ENCODE results near the gene APH1A.
A peak's percentile ranks its signal among the peaks of the same experiment; 100 is the strongest.
"Not testable (repeated sequence)": the region's sequence is repeated elsewhere in the genome, so short reads cannot be mapped to it uniquely, and the experiment has no call there.

APH1A gene

GRCh38 chr1:150267896-150268295 lies 920 bp downstream of the APH1A start:
- no peak for DNase-seq

DNA sequence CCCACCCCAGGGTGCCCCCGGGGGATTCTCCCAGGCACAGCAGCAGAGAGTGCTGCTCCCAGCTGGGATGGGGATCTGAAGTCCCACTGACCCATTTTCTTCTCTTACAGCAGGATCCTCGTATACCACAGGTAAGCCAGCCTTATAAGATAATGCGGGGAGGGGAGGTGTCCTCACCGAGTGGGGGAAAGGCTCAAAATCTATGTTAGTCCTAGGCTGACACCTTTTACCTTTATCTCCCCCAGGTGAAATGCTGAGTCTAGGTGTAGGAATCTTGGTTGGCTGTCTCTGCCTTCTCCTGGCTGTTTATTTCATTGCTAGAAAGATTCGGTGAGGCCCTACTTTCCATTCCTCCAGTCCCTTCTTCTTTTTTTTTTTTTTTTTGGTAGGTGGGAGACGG lies 5.3 kb downstream of the APH1A start:
- DNase-seq, result no peak

GRCh38 chr1:150262388-150263320 lies 6.2 kb downstream of the APH1A start:
- no peak for DNase-seq

DNA sequence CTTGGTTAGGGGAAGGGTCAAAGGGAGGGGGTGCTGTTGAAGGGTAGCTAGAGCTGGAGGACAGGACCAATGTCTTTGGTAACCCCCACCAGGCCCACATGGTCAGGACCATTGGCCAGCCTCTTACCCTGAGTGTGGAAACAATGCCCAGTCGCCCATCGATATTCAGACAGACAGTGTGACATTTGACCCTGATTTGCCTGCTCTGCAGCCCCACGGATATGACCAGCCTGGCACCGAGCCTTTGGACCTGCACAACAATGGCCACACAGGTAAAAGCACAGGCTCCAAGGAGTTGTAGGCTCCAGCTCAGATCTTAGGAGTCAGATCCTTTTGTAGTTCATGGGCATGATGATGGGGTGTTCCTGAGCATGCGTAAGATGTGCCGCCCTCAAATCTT lies 7.4 kb downstream of the APH1A start:
- DNase-seq, result no peak

- DNase-seq, result peak; percentile 83
Observed at GRCh38 chr1:150259758-150260669, 8.8 kb downstream of the APH1A start.

- no peak for DNase-seq
Observed at GRCh38 chr1:150259217-150259616, 9.6 kb downstream of the APH1A start.

- no peak for DNase-seq
Observed at GRCh38 chr1:150257624-150258585, 10.9 kb downstream of the APH1A start, which contains the start of gene CA14. CA14 (plus strand) TSS chr1:150257774; CDS start chr1:150258129, 355 bp downstream.

DNA sequence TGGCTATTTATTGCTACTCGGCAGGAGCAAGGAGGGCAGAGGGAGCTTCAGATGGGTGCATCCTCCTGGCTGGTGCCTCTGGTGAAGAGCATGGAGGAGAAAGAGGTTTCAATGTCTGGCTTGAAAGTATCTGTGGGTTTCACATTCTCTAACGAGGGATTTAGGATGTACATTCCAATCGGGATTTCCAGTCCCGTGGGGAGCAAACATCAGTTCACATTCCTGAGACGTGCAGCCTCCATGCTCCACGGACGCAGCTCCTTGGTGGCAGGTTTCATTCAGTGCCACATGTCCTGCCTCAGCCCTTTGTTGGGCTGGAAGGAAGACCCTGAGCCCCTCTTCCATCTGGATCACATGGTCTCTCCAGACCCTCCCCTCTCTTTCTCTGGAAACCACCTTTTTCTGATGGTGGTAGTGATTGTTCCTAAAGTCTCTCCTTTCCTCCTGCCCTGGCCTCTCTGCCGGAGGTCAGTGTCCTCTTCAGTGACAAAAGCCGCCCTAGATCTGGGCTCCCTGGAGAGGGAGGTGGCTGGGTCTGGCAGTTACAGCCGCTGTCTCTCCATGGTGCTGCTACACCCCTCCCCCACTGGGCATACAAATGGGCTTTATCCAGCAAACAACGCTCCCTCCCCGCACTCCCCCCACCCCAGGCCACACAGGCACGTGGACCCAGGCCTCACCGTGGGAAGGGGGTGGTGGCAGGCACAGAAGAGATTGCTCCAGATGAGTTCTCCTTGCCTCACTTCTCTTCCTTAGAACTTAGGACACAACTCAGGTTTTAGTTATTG lies 12.1 kb downstream of the APH1A start:
- DNase-seq, result no peak

DNA sequence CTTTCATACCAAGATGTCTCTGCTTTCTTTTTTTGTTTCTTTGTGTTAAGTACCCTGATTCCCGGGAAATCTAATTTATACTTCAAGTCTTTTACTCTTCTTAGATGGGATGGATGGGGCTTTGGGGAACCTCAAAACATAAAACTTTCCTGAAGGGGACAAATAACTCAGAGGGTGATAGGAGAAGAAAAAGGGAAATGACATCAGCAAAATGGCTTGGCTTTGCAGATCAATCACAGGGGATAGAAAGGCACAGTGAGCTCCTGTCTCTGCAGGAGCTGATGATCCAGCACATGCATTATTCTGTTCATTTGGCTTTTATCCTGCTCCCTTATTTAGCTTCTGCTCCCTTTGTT lies 12.6 kb downstream of the APH1A start:
- no peak for DNase-seq

- DNase-seq, result no peak
Observed at GRCh38 chr1:150249936-150250335, 18.9 kb downstream of the APH1A start.

- DNase-seq, result no peak
Observed at GRCh38 chr1:150243003-150243402, 25.8 kb downstream of the APH1A start.

DNA sequence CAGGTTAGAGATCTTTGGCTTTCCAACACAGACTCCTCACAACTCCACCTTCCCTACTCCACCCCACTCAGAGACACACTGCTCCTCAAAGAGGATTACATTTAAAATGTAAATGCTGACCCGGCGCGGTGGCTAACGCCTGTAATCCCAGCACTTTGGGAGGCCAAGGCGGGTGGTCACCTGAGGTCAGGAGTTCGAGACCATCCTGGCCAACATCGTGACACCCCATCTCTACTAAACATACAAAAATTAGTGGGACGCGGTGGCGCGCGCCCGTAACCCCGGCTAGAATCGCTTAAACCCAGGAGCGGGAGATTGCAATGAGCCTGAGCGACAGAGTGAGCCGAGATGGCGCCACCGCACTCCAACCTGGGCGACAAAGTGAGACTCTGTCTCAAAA lies 31.1 kb downstream of the APH1A start:
- no peak for DNase-seq

GRCh38 chr1:150237176-150237575 lies 31.6 kb downstream of the APH1A start:
- not testable (repeated sequence) for DNase-seq

DNA sequence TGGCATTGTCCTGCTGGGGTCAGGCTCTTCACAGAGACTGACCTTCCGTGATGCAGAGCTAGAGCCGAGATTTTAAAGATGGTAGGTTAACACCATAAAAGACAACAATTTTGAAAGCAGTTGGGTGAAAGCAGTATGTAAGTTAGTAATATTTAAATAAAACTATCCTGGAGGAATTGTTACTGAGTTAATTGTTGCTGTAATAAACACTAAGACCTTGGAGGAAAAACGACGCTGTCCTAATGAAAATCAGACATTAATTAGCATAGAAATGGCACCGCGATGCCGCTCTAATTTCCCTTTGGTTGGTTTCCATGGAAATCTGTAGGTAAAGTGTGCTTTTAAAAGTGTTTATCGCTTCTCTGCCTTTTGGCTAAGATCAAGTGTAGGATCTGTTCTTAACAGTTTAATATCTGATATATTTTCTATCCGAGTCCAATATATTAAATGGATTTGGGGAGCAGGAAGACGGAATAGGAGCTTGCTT lies 32.2 kb downstream of the APH1A start:
- peak; percentile 46 for DNase-seq

DNA sequence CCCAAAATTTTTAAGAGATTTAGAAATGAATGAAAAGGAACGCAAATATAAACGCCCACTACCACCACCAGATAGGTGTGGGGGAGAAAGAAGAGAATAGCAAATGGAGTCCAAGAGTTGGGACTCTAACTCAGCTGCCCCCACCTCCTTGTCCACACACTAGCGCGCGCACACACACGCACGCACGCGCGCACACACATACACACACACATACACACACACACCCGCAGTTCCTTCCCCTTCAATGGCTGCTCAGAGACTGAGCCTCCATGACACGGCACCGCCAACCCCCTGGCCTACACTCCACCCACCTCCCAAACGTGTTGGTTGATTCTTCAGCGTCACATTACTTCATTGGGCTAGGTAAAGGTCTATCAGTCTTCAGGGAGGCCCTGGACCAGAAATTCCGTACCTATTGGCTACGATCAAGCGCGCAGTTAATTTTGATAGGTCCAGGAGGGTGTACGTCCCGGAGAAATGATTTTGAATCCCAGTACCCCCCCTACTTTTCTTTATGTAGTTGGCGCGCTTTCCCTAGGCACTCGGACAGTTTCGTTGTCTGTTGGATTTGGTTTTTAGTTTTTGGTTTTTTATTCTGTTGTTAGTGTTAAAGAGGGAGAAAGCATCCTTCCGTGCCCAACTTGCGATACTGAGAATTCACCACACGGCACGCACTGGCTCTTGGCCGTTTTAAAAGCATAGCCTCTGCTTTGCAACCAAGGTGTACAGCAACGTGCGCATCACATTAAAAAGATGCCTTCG lies 32.8 kb downstream of the APH1A start, which contains the start of gene ANP32E:
ANP32E (minus strand) TSS at position 261 of the 762 bp plus-strand sequence. CDS start 326 bp downstream, outside the sequence.
- DNase-seq, result peak; percentile 97

DNA sequence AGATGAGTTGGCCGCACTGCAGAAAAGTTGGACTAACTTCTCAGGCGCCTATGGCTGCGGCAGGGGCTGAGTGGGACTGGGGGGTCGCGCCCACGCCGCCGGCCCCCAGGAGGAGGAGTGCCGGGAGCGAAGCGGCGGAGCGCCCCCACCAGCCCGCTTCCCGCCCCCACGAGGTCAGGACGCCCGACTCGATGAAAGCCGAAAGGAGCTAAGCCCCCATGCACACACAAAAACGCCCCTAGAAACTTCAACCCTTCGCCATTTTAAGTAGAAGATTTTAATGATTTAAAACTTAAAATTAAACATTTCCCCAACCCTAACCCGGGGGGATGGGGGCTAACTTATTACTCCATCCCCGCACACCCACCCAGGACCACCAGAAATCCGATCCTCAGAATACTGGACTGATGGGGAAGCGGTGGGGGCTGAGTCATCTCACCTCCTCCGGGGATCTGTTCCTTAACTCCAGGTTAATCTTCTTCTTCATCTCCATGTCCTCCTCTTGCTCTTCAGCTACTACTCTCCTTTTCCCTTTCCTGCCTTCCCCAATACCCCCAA lies 33.4 kb downstream of the APH1A start:
- no peak for DNase-seq

DNA sequence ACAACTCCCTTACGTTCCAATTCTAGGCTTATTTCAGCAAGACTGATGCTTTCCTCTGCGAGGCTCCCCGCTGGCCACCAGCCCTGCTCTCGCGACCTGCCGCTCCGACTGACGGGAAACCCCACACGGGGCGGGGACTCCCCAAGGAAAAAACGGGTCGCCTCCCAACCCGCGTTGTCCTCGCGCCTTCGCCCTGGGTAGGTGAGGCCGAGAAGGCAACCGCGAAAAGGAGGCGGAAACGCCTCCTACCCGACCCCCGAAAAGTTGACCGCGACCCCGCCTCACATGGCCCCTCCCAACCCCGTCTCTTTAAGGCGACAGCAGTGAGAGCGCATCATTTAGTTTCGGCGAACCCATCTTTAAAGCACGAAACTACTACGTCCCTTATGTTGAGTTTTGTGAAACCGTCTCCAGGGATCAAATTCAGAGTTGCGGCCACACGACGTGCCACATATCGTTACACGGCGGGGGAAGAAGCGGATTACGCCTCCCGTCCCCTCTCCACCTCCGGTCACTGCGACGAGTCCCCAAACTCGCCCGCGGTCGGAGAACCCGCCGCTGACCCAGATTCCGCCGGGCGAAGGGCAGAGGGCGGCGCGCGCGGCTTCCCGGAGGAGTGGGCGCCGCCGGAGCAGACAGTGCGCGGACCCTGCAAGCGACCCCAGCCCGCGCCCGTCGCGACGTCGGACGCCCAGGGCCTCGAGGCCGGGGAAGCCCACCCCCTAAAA lies 34.1 kb downstream of the APH1A start:
- DNase-seq, result no peak

DNA sequence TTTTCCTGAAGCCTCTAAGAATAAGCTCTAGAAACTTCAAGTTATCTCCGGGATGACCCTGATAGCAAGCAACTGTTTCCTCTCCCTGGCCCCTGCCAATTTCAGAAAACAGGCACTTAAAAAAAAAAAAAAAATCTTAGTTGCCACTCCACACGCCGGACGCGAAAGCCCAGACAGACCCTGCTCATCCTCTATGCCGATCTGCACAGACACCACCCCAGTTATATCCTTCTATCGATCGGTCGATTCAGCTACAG lies 34.6 kb downstream of the APH1A start:
- peak; percentile 45 for DNase-seq
